GM21786 (cell line): ENCODE results near the gene LONRF2.
"Not testable (repeated sequence)": the region's sequence is repeated elsewhere in the genome, so short reads cannot be mapped to it uniquely, and the experiment has no call there.

Experiments
- ATAC-seq: cut with Tn5 transposase; IDR thresholded peaks from one replicate; pipeline ENCODE4 v1.9.1; 2021; ENCODE audit not compliant: unreplicated experiment

Gene LONRF2

DNA sequence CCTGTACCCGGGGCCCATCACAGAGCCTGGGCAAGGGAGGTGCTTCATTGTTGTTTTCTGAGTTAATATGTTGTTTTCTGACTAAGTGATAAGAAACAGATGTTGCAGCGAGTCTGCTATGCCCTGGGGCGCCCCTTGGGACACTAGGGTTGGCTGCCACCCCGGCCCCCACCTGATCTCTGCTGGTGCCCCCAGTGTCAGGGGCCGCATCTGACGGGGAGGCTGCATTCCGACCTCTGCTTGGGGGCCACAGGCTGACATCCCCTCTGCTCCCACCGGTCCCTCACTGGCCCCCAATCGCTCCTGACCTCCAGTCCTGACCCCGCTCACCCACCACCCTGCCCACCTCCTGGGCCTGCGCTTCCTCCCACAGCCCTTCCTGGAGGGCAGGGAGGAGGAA lies 65.9 kb downstream of the LONRF2 start:
- ATAC-seq = no peak

- no peak for ATAC-seq
These were observed 67.6 kb downstream of the LONRF2 start for GRCh38 chr2:100254646-100255210.

- ATAC-seq = no peak
These were observed 68.5 kb downstream of the LONRF2 start for GRCh38 chr2:100253786-100254185.

DNA sequence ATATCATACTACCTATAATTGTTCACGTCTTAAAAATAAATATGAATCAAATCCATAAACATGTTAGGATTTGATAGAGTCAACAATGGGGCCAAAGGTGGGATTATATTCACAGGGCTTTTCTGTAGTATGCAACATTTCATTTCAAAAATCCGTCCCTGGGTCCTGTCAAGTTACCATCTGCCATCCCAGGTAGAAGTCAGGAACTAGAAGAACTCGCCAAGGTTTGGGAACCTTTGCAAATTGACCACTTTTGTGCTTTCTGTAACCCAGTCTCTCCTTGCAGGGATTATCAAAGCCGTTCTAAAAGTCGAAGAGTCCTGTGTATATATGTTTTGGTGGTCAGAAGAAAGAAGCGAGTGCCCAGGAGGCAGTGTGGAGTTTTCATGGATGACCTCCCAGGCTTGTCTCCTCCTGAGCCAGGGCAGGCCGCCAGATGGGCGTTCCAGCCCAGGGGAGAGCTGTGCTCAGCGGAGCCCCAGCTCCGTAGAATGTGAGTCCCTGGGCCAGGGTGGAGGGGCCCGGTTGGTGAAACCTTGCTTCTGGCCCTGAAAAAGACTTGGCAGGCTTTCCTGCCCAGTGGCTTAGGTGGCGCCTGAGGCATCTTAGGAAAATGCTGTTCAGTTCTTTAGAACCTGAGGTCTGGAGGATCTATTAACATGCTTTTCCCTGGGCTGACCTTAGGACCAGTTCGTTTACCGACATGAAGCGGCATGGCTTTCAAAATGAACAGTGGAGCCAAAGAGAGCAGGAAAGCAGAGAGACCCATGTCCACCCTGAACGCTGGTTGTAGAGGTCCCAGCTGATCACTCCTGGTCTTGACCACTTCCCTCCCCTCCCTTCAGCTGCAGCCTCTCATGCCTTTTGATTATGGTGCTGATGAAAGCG lies 69.2 kb downstream of the LONRF2 start:
- no peak for ATAC-seq

DNA sequence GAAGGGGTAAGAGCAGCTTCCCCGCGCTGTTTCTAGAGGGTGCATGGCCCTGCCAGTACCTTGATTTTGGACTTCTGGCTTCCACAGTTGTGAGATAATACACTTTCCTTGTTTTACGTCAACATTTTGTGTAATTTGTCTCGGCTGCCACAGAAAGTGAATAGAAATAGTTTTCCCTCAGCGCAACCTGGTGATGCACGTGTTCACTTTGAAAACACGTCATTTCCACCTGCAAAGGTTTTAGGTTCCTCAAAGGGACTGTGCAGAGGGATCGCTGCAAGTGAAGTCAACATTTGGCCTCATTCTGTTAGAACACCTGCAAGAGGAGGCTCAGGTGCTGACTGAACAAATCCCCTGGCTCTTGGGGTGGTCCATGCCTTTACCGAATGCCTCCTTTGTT lies 71.7 kb downstream of the LONRF2 start:
- ATAC-seq = no peak

GRCh38 chr2:100248971-100249370 lies 73.3 kb downstream of the LONRF2 start:
- no peak for ATAC-seq

DNA sequence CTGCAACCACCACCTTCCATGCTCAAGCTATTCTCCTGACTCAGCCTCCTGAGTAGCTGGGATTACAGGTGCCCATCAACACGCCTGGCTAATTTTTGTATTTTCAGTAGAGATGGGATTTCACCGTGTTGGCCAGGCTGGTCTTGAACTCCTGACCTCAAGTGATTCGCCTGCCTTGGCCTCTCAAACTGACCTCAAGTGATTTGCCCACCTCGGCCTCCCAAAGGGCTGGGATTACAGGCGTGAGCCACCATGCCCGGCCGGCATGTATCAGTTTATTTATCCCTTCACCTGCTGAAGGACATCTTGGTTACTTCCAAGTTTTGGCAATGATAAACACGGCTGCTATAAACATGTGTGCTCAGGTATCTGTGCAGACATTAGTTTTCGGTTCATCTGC lies 73.7 kb downstream of the LONRF2 start:
- ATAC-seq = not testable (repeated sequence)

- no peak for ATAC-seq
These were observed 74.3 kb downstream of the LONRF2 start for GRCh38 chr2:100248044-100248330.

GRCh38 chr2:100247256-100248043 lies 74.9 kb downstream of the LONRF2 start:
- peak; percentile 74 for ATAC-seq

DNA sequence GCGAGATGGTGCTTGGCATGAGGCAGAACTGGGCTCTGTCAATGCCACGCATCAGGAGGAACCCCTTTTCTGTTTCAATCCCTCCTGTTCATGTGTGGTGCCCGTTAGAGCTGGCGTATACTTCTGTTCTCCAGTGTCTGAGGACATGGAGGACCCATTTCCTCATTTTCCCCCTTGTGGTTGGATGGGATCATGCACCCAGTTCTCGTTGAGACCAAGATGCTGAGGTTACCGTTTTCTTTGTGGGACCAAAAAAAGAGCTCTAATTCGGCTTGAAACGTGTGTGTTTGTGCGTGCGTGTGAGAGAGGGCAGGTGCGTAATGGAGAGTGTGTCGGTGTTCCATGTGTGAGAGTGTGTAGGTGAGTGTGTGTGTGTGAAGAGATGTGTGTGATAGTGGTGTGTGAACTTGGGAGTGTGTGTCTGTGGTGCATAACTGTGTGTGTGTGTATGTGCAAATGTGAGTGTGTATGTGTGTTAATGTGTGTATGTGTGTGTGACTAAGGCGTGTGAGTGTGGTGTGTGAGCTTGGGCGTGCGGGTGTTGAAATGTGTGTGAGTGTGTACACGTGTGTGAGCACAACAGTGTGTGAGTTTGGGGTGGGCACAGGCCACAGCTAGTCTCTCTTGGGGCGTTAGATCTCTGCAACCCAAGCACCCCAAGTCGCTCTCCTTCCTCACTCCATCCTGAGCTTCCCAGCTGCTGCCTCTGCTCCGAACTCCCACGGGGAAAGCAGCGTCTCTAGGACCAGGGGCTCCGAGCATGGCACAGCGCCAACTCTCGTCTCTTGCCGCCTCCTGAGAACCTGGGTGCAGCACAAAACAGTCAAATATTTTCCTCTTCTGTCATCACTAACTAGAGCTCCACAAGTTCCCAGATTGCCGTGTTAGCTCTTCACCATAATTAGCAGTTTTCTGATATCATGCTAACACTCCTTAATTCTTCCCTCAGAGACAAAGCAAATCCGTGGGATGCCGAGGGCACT lies 75.8 kb downstream of the LONRF2 start:
- no peak for ATAC-seq

- ATAC-seq = no peak
These were observed 76.6 kb downstream of the LONRF2 start for GRCh38 chr2:100245681-100246080.

DNA sequence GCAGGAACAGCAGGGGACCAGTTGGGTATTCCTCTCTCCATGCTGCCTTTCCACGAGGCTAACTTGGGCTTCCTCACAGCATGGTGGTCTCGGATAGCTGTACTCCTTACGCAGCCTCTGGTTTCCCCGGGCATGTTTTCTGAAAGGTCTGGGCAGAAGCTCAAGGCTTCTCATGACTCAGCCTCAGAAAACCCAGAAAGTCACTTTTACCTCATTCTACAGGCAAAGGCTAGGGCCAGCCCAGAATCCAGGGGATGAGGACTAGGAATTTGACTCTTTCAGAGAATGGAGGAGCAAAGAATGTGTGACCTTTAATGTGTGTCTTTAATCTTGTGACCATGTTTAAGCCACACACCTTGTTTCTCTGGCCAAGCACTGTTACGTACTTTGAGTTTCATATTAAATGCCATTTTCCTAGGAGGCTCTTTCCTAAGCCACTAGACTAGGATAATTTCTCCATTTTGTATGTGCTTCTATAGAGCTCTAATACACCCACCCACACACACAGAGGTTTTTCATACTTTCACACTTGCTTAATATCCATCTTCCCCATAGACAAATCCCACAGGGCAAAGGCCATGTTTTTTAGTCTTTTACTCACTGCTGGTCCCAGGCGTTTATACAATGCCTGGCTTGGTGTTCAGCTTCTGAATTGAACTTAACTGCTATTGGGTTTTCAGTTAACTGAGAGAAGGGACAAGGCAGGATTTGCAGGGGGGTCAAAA lies 77.3 kb downstream of the LONRF2 start:
- ATAC-seq = no peak

DNA sequence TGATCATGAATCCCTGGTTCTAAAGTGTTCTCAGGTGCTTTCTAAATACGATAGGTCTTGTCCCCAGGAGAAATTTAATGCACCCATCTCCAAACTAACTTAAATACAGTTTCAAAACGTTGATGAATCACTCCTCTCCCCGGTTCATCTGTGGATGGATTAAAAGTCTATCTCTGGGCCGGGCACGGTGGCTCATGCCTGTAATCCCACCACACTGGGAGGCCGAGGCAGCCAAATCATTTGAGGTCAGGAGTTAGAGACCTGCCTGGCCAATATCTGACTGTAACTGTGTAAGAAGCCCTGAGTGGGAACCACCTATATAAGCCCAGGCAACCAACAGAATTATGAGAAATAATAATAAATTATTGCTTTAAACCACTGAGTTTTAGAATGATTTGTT lies 78.7 kb downstream of the LONRF2 start:
- no peak for ATAC-seq

GRCh38 chr2:100242891-100243619 lies 79.2 kb downstream of the LONRF2 start:
- ATAC-seq = peak; percentile 45

- no peak for ATAC-seq
These were observed 79.8 kb downstream of the LONRF2 start for GRCh38 chr2:100242476-100242875.

- no peak for ATAC-seq
These were observed 81.1 kb downstream of the LONRF2 start for GRCh38 chr2:100241236-100241635.

DNA sequence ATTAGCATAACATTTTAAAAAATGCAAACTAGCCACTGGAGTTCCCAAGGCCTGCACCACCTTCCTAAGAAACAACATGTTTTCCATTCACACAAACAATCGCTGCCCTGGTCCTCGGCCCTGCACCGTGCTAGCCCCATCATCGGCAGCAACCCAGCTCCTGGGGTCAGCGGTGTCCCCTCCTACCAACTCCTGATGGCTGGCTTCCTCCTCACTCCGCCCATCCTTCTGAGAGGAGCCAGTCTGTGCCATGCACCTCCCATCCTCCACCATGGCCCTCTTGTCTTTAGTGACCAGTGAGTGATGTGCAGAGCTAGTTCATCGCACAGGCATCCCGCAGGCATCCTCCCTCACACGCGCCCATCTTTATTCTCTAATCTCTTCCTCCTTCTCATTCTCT lies 81.9 kb downstream of the LONRF2 start:
- ATAC-seq = no peak

DNA sequence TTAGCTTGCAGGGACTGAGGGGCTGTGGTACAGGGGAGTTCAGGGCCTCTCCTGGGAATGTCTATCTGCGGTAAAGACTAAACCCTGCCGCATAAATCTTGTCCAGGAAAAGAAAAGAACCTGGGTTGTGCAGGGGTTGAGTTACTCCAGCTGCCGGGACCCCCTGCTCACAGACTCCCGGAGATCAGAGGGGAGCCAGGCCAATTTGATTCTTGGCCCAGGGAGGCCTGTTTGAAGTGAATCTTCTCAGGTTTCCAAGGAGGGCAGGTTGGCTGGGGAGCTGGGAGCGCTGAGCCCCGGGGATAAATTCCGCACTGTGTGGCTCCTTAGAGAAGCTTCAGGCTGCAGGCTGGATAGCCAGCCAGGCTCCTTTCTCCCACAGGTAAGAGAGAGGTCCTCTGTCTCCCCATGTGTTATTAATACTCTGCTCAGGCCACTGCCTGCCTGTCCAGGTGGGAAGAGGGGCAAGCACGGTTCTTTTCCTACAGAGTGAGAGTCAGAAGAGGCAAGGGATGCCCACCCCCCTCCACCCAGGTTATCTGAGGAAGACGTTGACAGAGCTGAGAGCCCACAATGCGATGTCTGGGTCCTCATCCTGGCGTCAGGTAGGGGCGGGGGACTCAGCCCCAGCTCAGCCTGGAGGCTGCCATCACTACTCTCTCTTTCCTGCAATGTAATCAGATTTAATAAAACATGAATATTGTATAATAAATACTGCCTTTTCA lies 82.7 kb downstream of the LONRF2 start:
- ATAC-seq = no peak

GRCh38 chr2:100238471-100238870 lies 83.8 kb downstream of the LONRF2 start:
- no peak for ATAC-seq
